Left hindlimb (tissue), 1 donor: ENCODE results near the gene TPRX2.
"Not testable (repeated sequence)": the region's sequence is repeated elsewhere in the genome, so short reads cannot be mapped to it uniquely, and the experiment has no call there.

Source experiments
- DNase-seq: peaks from one replicate; pipeline ENCODE4 v3.0.0-alpha.2; 2018

Gene TPRX2

GRCh38 chr19:47858646-47859285, at the start of gene TPRX2:
Gene TPRX2 (plus strand): TSS chr19:47859235. CDS start chr19:47859247, 12 bp downstream.
- DNase-seq, result not testable (repeated sequence)

GRCh38 chr19:47813304-47813994, 45.6 kb upstream of the TPRX2 start:
- DNase-seq, result peak; percentile 67

GRCh38 chr19:47813995-47814328, 45.1 kb upstream of the TPRX2 start:
- DNase-seq, result no peak

- DNase-seq, result not testable (repeated sequence)
These were observed 42.8 kb upstream of the TPRX2 start for GRCh38 chr19:47816270-47816669.

- DNase-seq, result not testable (repeated sequence)
These were observed 40.8 kb upstream of the TPRX2 start for GRCh38 chr19:47818221-47818620.

GRCh38 chr19:47819858-47820257, 39.2 kb upstream of the TPRX2 start:
- no peak for DNase-seq

GRCh38 chr19:47820410-47820809, 38.6 kb upstream of the TPRX2 start:
- no peak for DNase-seq

- DNase-seq, result no peak
These were observed 37.5 kb upstream of the TPRX2 start, which contains the start of gene CRX for GRCh38 chr19:47821460-47822020. Gene CRX (plus strand): TSS chr19:47821937. CDS start chr19:47834444, 12,507 bp downstream.

GRCh38 chr19:47824396-47824795, 34.6 kb upstream of the TPRX2 start:
- no peak for DNase-seq

GRCh38 chr19:47826800-47827199, 32.2 kb upstream of the TPRX2 start:
- no peak for DNase-seq

- DNase-seq, result no peak
These were observed 26.3 kb upstream of the TPRX2 start for GRCh38 chr19:47832723-47833122.

GRCh38 chr19:47836038-47836437, 23.0 kb upstream of the TPRX2 start:
- no peak for DNase-seq

- DNase-seq, result no peak
These were observed 19.6 kb upstream of the TPRX2 start for GRCh38 chr19:47839411-47839810.

GRCh38 chr19:47839913-47840312, 19.1 kb upstream of the TPRX2 start:
- no peak for DNase-seq

GRCh38 chr19:47842941-47843340, 16.1 kb upstream of the TPRX2 start:
- no peak for DNase-seq

- no peak for DNase-seq
These were observed 10.6 kb upstream of the TPRX2 start for GRCh38 chr19:47848425-47848822.

- DNase-seq, result no peak
These were observed 10.1 kb upstream of the TPRX2 start for GRCh38 chr19:47848823-47849473.

- no peak for DNase-seq
These were observed 6.0 kb upstream of the TPRX2 start for GRCh38 chr19:47853003-47853402.

GRCh38 chr19:47854459-47854858, 4.6 kb upstream of the TPRX2 start:
- no peak for DNase-seq

- not testable (repeated sequence) for DNase-seq
These were observed 804 bp upstream of the TPRX2 start for GRCh38 chr19:47858231-47858630.

- not testable (repeated sequence) for DNase-seq
These were observed 803 bp downstream of the TPRX2 start for GRCh38 chr19:47859838-47860237.

GRCh38 chr19:47860602-47861297, 1.7 kb downstream of the TPRX2 start:
- DNase-seq, result no peak

GRCh38 chr19:47861630-47862029, 2.6 kb downstream of the TPRX2 start:
- no peak for DNase-seq
